AG08396 (cell line): ENCODE measurements around the gene C10orf105.

Experiments
- DNase-seq: peaks from one replicate; pipeline ENCODE4 v3.0.0; 2012; ENCODE audit warnings: low spot score, mixed read lengths

Gene C10orf105

GRCh38 chr10:71697938-71698709 is 21.5 kb downstream of the C10orf105 start:
- DNase-seq = no peak

GRCh38 chr10:71696628-71697326 is 22.8 kb downstream of the C10orf105 start:
- DNase-seq = peak; percentile 80

GRCh38 chr10:71695502-71696476 is 23.8 kb downstream of the C10orf105 start:
- DNase-seq = no peak

GRCh38 chr10:71694567-71694968 is 25.0 kb downstream of the C10orf105 start:
- no peak for DNase-seq

GRCh38 chr10:71694039-71694501 is 25.5 kb downstream of the C10orf105 start:
- no peak for DNase-seq

- DNase-seq = no peak
Observed at GRCh38 chr10:71693377-71693776, 26.2 kb downstream of the C10orf105 start.

GRCh38 chr10:71692598-71693306 is 26.8 kb downstream of the C10orf105 start:
- DNase-seq = no peak

- DNase-seq = no peak
Observed at GRCh38 chr10:71691405-71691804, 28.2 kb downstream of the C10orf105 start.

- no peak for DNase-seq
Observed at GRCh38 chr10:71690094-71690720, 29.4 kb downstream of the C10orf105 start.

- no peak for DNase-seq
Observed at GRCh38 chr10:71688256-71688655, 31.3 kb downstream of the C10orf105 start.

- DNase-seq = no peak
Observed at GRCh38 chr10:71687480-71687879, 32.1 kb downstream of the C10orf105 start.

GRCh38 chr10:71687077-71687476 is 32.5 kb downstream of the C10orf105 start:
- no peak for DNase-seq

GRCh38 chr10:71685554-71686232 is 33.9 kb downstream of the C10orf105 start:
- no peak for DNase-seq

- DNase-seq = no peak
Observed at GRCh38 chr10:71684356-71685173, 35.0 kb downstream of the C10orf105 start.

- DNase-seq = no peak
Observed at GRCh38 chr10:71683301-71683700, 36.3 kb downstream of the C10orf105 start.

GRCh38 chr10:71681977-71682376 is 37.6 kb downstream of the C10orf105 start:
- DNase-seq = no peak

- no peak for DNase-seq
Observed at GRCh38 chr10:71679425-71679824, 40.2 kb downstream of the C10orf105 start.

GRCh38 chr10:71678057-71678805 is 41.3 kb downstream of the C10orf105 start:
- no peak for DNase-seq

GRCh38 chr10:71677261-71677660 is 42.3 kb downstream of the C10orf105 start:
- DNase-seq = no peak
